Amniotic epithelial cell (primary cell): Measurements from ENCODE around the gene SPSB1.

Source experiments
- DNase-seq: peaks from one replicate; pipeline ENCODE4 v3.0.0-alpha.2; 2010; ENCODE audit warnings: low read depth

SPSB1 gene

GRCh38 chr1:9279172-9279840 is 13.4 kb upstream of the SPSB1 start:
- peak; percentile 65 for DNase-seq

DNA sequence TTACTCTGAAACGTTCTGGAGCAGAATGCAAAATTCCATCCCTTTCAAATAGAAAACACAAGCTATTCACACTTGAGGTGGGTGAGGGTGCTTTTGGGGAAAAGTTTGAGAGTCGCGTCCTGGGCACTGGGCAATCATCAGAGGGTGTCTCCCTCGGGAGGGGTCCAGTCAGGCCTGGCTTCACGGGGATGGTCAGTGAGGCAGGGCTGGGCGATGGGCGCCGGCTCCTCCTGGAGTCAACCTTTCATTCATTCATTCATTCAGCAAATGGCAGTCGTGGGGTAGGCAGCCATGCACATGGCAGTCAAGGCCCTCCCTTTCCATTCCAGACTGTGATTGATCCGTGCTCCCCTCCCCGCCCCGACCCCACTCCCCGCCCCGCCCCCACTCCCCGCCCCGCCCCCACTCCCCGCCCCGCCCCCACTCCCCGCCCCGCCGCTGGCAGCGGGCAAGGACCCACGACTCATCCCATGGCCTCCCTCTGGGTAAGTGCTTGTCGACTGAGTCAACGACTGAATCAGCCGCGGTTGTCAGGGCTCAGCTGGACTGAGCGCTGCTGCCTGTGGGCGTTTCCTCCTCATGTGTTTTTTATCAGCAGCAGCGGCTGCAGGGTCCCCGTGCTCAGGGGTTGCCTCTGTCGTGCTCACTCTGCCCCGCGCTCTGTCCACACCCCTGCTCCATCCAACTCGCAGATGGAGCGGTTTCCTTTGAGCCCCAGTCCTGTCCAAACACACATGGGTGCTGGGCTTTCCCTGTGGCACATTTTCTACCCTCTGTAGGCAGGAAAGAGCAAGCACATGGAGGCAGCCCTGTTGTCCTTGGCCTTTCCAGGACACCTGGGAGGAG is 12.5 kb upstream of the SPSB1 start:
- DNase-seq = peak; percentile 95

DNA sequence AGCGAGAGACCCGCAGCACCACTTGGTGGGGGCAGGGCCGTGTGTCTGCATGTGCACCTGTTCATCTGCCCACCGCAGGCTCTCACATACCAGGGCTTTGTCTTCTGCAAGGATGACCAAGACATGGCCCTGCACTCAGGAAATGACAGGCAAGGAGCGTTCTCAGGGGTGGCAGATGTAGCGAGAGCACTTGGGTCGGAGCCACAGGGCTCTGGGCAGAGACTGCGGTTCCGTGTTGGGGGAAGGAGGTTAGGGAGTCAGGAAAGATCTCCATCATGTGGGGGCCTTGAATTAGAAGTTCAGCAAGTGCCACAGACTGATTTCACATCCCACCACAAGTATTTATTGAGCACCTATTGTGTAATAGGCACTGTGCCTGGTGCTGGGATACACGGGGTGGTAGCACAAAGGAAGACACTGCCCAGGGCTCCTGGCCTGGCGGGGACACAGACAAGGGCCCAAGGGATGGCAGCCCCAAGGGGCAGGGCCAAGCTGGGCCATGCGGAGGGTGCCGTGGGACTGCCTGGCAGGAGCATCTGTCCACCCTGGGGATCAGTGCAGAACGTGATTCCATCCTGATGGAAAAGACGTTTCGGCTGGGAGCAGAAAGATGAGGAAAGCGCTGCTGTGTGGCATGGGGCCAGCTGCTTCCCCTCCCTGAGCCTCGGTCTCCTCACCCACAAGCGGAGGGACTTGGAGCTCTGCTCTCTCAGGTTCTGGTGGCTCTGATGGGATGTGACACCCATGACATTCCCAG is 11.4 kb upstream of the SPSB1 start:
- peak; percentile 92 for DNase-seq

- peak; percentile 25 for DNase-seq
These were observed 10.6 kb upstream of the SPSB1 start for GRCh38 chr1:9281908-9282695.

- DNase-seq = no peak
These were observed 10.1 kb upstream of the SPSB1 start for GRCh38 chr1:9282696-9282955.

DNA sequence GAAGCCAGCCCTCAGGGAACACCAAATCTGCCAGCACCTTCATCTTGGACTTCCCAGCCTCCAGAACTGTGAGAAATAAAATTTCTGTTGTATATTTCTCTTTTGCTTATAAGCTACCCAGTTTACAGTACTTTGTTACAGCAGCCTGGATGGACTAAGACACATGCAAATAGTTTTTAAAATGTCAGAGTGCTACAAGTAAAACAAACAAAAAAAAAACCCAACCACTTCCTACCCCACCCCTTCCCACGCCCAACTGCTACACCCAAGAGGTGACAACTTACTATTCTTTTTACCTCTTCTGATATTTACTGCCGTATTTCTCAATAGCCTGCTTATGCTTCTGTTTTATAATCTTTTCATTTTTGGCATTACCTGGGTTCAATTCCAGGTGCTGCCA is 8.6 kb upstream of the SPSB1 start:
- DNase-seq = no peak

DNA sequence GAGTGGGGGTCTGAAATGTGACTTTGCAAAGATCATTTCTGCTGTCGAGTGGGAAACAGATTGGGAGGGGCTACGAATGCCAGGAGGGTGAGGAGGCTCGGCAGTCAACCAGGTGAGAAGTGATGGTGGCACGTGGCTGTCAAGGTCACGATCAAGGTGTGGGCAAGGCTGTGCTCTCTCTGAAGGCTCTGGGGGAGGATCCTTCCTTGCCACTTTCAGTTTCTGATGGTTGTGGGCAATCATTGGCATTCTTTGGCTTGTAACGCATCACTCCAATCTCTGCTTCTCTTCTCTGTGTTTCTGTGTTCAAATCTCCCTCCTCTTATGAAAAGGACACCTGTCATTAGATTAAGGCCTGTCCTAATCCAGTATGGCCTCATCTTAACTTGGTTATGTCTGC is 6.1 kb upstream of the SPSB1 start:
- DNase-seq = no peak

DNA sequence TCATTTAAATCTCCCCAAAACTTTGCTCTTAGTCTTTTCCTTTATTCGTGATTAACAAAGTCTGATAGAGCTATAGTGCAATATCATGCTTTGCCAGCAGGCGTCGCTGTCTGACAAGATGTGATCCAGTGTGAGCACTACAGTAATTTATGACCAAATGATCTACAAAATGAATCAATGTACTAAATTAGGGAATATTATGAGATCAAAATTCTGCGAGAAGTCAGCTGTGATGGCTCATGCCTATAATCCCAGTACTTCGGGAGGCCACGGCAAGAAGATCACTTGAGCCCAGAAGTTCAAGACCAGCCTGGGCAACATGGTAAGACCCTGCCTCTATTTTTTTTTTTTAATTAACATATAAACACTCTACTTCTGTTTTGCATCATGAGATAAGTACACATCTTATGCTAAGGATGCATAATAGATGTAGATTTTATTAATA is 3.6 kb upstream of the SPSB1 start:
- DNase-seq = peak; percentile 75

- peak; percentile 98 for DNase-seq
These were observed 2.8 kb upstream of the SPSB1 start for GRCh38 chr1:9289711-9290485.

GRCh38 chr1:9291914-9292360 is 757 bp upstream of the SPSB1 start:
- peak; percentile 43 for DNase-seq

DNA sequence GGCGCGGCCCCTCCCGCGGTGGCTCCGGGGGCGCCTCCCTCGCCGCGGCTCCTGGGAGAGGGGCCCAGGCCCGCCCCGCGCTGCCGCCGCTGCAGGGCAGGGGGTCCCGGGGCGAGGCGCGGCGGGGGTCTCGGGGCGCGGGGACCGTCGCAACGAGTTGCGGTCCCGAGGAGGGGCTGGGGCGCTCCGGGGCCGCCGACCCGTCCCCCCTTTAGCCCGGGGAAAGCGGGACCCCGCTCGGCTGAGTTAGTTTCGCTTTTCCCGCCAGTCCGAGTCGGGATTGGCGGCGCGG is 493 bp downstream of the SPSB1 start:
- DNase-seq = no peak

DNA sequence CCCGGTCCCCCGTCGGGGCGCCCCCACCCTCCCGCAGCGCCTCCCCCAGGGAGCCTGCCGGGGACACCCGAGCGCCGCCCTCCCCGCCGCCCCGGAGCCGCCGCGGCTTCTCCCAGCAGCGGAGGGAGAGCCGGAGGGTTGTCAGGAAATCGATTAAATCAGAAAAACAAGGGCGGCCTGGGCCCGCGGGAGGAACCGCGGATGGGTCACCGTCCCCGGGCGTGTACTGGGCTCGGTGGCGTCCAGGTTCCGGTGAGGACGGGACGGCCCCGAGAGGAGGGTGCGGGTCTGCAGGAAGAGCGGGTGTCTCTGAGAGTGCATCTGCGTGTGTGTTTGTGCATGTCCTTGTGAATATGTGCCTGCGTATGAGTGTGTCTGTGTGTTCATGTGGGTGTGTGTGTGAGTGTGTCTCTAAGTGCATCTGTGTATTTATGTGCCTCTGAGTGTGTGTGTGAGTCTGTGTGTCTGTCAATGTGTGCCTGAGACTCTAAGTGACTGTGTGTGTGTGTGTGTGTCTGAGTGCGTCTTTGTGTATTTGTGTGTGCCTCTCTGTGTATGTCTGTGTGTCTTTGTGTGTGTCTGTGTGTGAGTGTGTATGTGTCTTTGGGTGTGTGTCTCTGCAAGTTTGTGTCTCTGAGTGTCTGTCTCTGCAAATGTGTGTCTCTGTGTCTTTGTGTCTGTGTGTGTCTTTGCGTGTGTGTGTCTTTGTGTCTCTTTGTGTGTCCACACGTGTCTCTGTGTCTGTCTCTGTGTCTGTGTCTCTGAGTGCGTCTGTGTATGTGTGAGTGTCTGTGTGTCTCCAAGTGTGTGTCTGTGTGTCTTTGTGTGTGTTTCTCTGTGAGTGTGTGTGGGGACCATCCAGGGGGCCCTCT is 1.1 kb downstream of the SPSB1 start:
- peak; percentile 60 for DNase-seq

GRCh38 chr1:9294405-9294773 is 1.7 kb downstream of the SPSB1 start:
- peak; percentile 66 for DNase-seq

- DNase-seq = peak; percentile 70
These were observed 2.4 kb downstream of the SPSB1 start for GRCh38 chr1:9294910-9295636.

GRCh38 chr1:9295884-9296283 is 3.2 kb downstream of the SPSB1 start:
- no peak for DNase-seq

DNA sequence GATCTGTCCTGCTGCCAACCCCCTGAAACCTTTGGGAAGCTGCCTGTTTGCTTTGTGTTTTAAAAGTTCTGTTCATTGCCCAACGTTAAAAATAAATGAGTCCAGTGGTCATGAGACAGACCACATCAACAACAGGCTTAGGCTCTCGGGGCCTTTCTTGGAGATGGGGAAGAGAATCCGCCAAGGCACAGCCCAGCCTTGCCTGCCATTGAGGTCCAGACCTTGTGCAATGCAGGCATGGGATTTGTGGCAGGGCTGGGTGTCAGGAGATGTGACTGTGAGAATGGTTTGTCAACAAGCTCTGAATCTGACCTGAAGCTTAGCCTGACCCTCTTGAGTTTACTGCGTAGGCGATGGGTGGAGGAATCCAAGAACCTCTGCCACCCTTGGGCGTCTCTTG is 4.2 kb downstream of the SPSB1 start:
- DNase-seq = peak; percentile 65

DNA sequence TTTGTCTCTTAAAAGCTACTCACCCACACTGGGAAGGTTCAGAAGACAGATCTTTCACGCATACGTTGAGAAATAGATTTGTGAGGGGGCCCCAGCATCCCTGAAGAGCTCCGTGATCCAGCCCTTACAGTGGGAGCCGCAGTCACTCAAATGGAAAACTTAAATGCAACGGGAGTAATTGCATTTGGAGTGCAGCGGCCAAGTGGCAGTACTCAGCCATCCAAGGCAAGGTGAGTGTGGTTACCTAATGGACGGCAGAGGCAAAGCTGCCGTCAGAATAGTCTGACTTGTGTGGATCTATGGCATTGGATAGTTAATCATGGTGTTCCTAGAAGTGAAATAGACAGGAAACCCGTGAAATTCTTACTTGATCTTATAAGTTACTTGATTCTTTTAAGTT is 5.1 kb downstream of the SPSB1 start:
- DNase-seq = no peak

- no peak for DNase-seq
These were observed 5.6 kb downstream of the SPSB1 start for GRCh38 chr1:9298282-9298681.

DNA sequence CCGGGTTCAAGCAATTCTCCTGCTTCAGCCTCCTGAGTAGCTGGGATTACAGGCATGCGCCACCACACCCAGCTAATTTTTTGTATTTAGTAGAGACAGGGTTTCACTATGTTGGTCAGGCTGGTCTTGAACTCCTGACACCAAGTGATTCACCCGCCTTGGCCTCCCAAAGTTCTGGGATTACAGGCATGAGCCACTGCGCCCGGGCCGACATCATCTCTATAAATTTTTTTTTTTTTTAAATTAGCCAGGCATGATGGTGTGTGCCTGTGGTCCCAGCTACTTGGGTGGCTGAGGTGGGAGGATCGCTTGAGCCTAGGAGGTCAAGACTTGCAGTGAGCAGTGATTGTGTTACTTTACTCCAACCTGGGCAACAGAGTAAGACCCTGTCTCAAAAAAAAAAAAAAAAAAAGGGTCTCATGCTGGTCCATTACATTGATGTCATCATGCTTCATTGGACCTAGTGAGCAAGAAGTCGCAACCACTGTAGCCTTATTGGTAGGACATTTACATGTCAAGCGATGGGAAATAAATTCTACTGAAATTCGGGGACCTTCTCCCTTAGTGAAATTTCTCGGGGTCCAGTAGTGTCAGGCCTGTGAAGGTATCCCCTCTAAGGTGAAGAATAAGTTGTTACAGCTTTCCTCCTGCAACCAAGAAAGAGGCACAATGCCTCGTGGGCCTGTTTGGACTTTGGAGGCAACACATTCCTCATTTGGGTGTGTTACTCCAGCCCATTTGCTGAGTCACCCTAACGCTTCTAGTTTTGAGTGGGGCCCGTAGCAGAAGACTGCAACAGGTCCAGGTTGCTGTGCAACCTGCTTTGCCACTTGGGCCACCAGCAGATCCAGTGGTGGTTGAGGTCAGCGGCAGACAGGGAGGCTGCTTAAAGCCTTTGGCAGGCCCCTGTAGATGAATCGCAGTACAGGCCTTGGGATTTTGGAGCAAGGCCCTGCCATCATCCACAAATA is 7.2 kb downstream of the SPSB1 start:
- DNase-seq = peak; percentile 31
